ENCODE results near the gene TMEM151B.

TMEM151B gene

GRCh38 chr6:44356487-44356886 is 86.2 kb downstream of the TMEM151B start:
- H3K27me3 ChIP-seq (replicated peaks; ENCODE audit: insufficient read depth, low read length), result no peaks in the 10 kb centered on the region
- no peaks in the 10 kb centered on the region for H3K36me3 ChIP-seq (replicated peaks; ENCODE audit: insufficient read depth, low read length)
- TF ChIP-seq EZH2phosphoT487 (IDR thresholded peaks at IDR 0.05; ENCODE audit: low read length), result no peak
- TF ChIP-seq EZH2 (optimal IDR thresholded peaks at IDR 0.05; ENCODE audit: low read depth, low read length), result no peak
- TF ChIP-seq, protein P1, sequence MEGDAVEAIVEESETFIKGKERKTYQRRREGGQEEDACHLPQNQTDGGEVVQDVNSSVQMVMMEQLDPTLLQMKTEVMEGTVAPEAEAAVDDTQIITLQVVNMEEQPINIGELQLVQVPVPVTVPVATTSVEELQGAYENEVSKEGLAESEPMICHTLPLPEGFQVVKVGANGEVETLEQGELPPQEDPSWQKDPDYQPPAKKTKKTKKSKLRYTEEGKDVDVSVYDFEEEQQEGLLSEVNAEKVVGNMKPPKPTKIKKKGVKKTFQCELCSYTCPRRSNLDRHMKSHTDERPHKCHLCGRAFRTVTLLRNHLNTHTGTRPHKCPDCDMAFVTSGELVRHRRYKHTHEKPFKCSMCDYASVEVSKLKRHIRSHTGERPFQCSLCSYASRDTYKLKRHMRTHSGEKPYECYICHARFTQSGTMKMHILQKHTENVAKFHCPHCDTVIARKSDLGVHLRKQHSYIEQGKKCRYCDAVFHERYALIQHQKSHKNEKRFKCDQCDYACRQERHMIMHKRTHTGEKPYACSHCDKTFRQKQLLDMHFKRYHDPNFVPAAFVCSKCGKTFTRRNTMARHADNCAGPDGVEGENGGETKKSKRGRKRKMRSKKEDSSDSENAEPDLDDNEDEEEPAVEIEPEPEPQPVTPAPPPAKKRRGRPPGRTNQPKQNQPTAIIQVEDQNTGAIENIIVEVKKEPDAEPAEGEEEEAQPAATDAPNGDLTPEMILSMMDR (IDR thresholded peaks at IDR 0.05; ENCODE audit: low read length), result no peak
- no peak overlapping the region for H3K4me2 ChIP-seq (ENCODE audit: low read depth, low read length)
- H3K9ac ChIP-seq (ENCODE audit: low read length), result no peak overlapping the region
- no peaks in the 10 kb centered on the region for H3K9me2 ChIP-seq (replicated peaks; ENCODE audit: insufficient read depth, low read length)
- no peak overlapping the region for H3K27ac ChIP-seq (ENCODE audit: low read length)
- no peaks in the 10 kb centered on the region for H3K79me2 ChIP-seq (ENCODE audit: low read length)
- H3K4me3 ChIP-seq (ENCODE audit: low read length), result no peak overlapping the region
- no peaks in the 10 kb centered on the region for H4K20me1 ChIP-seq (ENCODE audit: insufficient read depth, low read length)
- DNase-seq, result no peak
- H3F3A ChIP-seq (ENCODE audit: insufficient read depth, low read length), result no peaks in the 10 kb centered on the region
- H2AFZ ChIP-seq (ENCODE audit: low read length), result no peak overlapping the region
- H3K9me3 ChIP-seq (replicated peaks; ENCODE audit: insufficient read depth, low read length), result no peaks in the 10 kb centered on the region
- no peaks in the 10 kb centered on the region for H3K4me1 ChIP-seq (ENCODE audit: low read length)

All from MM.1S (cell line).